Neural cell (in vitro differentiated cells): ENCODE measurements around the gene FOXF1. TPM values are rescaled to one million over a fixed set of nuclear protein-coding genes. Genes with fewer than 3 reads are reported as not detected.

ENCODE experiments used
- H2AFZ ChIP-seq: fragments of 200-600, 300-800 bp; sonication (generic), shearing (Covaris generic); 2 replicates; pipeline ENCODE4 v1.6.0; 2014; ENCODE audit warnings: low read depth, mild to moderate bottlenecking, antibody characterized with exemption, low read length, moderate library complexity
- H3F3A ChIP-seq: fragments of 200-600 bp; shearing (Covaris generic); 2 replicates; pipeline ENCODE4 v1.6.1; 2016; ENCODE audit warnings: mild to moderate bottlenecking, moderate library complexity, mixed read lengths, antibody characterized with exemption, low read length; ENCODE audit not compliant: insufficient read depth, poor library complexity, severe bottlenecking
- H3K27ac ChIP-seq: fragments of 200-600, 300-800 bp; sonication (generic), shearing (Covaris generic); 2 replicates; pipeline ENCODE4 v1.5.1; 2014; ENCODE audit warnings: mild to moderate bottlenecking, low read length, moderate library complexity
- H3K27me3 ChIP-seq: fragments of 300-800, 200-600 bp; sonication (generic), shearing (Covaris generic); 2 replicates; pipeline ENCODE4 v1.6.0; 2014; ENCODE audit warnings: mild to moderate bottlenecking, low read depth, low read length, moderate library complexity; ENCODE audit not compliant: insufficient read depth
- H3K36me3 ChIP-seq: fragments of 300-800, 200-600 bp; sonication (generic), shearing (Covaris generic); 2 replicates; pipeline ENCODE4 v1.5.1; 2014; ENCODE audit warnings: mild to moderate bottlenecking, antibody characterized with exemption, low read length, moderate library complexity; ENCODE audit not compliant: insufficient read depth
- H3K4me2 ChIP-seq: fragments of 300-800, 200-600 bp; sonication (generic), shearing (Covaris generic); 2 replicates; pipeline ENCODE4 v1.6.0; 2014; ENCODE audit warnings: mild to moderate bottlenecking, low read length
- H3K4me3 ChIP-seq: fragments of 300-800, 200-600 bp; sonication (generic), shearing (Covaris generic); 2 replicates; pipeline ENCODE4 v1.5.1; 2014; ENCODE audit warnings: mild to moderate bottlenecking, low read length, moderate library complexity
- H3K79me2 ChIP-seq: fragments of 200-600 bp; shearing (Covaris generic); replicated peaks from 2 replicates; pipeline ENCODE4 v1.6.0; 2014; ENCODE audit warnings: mild to moderate bottlenecking, low read length, moderate library complexity; ENCODE audit not compliant: insufficient read depth
- H3K9ac ChIP-seq: fragments of 300-800, 200-600 bp; sonication (generic), shearing (Covaris generic); 2 replicates; pipeline ENCODE4 v1.6.1; 2016; ENCODE audit warnings: mild to moderate bottlenecking, low read length, mixed read lengths
- H3K9me2 ChIP-seq: fragments of 200-600 bp; shearing (Covaris generic); 2 replicates; pipeline ENCODE4 v1.6.1; 2016; ENCODE audit warnings: mild to moderate bottlenecking, low read length, mixed read lengths; ENCODE audit not compliant: insufficient read depth
- H3K9me3 ChIP-seq: fragments of 200-600, 300-800 bp; sonication (generic), shearing (Covaris generic); 2 replicates; pipeline ENCODE4 v1.6.1; 2016; ENCODE audit warnings: mild to moderate bottlenecking, mixed run types, low read length, moderate library complexity, mixed read lengths
- H4K20me1 ChIP-seq: fragments of 200-600 bp; shearing (Covaris generic); 2 replicates; pipeline ENCODE4 v1.6.1; 2016; ENCODE audit warnings: mild to moderate bottlenecking, mixed run types; ENCODE audit not compliant: insufficient read depth
- EP300 ChIP-seq: fragments of 450-650 bp; conservative IDR thresholded peaks from 2 replicates; pipeline ENCODE4 v1.6.1; 2014; ENCODE audit warnings: antibody characterized with exemption, mild to moderate bottlenecking, moderate library complexity; ENCODE audit not compliant: poor library complexity, severe bottlenecking
- EZH2 ChIP-seq: fragments of 200-600, 300-800 bp; shearing (Covaris generic), sonication (generic); IDR thresholded peaks from 2 replicates; pipeline ENCODE4 v1.6.1; 2014; ENCODE audit warnings: antibody characterized with exemption, low read length, borderline replicate concordance, mild to moderate bottlenecking; ENCODE audit not compliant: insufficient read depth, poor library complexity, severe bottlenecking
- POLR2AphosphoS5 ChIP-seq: IDR thresholded peaks from 2 replicates; pipeline ENCODE4 v1.6.1; 2012
- RAD21 ChIP-seq: fragments of 450-650 bp; conservative IDR thresholded peaks from 2 replicates; pipeline ENCODE4 v1.6.1; 2014; ENCODE audit warnings: antibody characterized with exemption, mild to moderate bottlenecking, moderate library complexity
- SMC3 ChIP-seq: fragments of 450-650 bp; conservative IDR thresholded peaks from 2 replicates; pipeline ENCODE4 v1.6.1; 2014; ENCODE audit warnings: antibody characterized with exemption, mild to moderate bottlenecking, moderate library complexity; ENCODE audit not compliant: poor library complexity
- TAF1 ChIP-seq: IDR thresholded peaks from 2 replicates; pipeline ENCODE4 v1.6.1; 2012; ENCODE audit warnings: low read depth
- polyA plus RNA-seq: library from polyadenylated mRNA; depleted of rRNA; stranded (reverse); fragments of >200 nt; gene quantifications from 2 replicates; pipeline ENCODE4 v1.2.3, GENCODE V29; 2014
- TF ChIP-seq, protein P1 (sequence below): fragments of 450-650 bp; IDR thresholded peaks from 2 replicates; pipeline ENCODE4 v1.5.1; 2014; ENCODE audit warnings: antibody characterized with exemption, mild to moderate bottlenecking, moderate library complexity; ENCODE audit not compliant: poor library complexity, severe bottlenecking
- TF ChIP-seq, protein P2 (sequence below): IDR thresholded peaks from 2 replicates; pipeline ENCODE4 v1.6.1; 2012; ENCODE audit warnings: borderline replicate concordance

FOXF1 gene
- polyA plus RNA-seq, 1 donor from 2014 or later = not detected

DNA sequence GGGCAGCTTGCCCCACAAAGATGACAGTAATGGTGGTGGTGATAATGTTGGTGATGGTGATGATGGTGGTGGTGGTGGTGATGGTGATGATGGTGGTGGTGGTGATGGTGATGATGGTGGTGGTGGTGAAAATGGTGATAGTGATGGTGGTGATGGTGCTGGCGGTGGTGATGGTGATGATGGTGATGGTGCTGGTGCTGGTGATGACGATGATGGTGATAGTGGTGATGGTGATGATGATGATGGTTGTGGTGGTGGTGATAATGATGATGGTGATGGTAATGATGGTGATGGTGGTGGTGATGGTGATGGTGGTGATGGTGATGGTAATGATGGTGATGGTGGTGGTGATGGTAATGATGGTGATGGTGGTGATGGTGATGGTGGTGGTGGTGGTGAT, 46.3 kb upstream of the FOXF1 start:
- Histone ChIP-seq H3K4me2 (no peak overlapping the region), H3F3A (no peaks in the 10 kb centered on the region), H3K4me3 (no peak overlapping the region), H3K79me2 (no peaks in the 10 kb centered on the region), H3K36me3 (no peaks in the 10 kb centered on the region), H3K27me3 (no peaks in the 10 kb centered on the region), H3K9me3 (no peaks in the 10 kb centered on the region), H4K20me1 (no peaks in the 10 kb centered on the region), H3K9ac (no peak overlapping the region), H2AFZ (no peak overlapping the region), H3K27ac (no peak overlapping the region), H3K9me2 (no peaks in the 10 kb centered on the region)
- TF ChIP-seq RAD21 (no peak), EP300 (no peak), EZH2 (no peak), SMC3 (no peak), TAF1 (no peak)
- TF ChIP-seq, protein P1, sequence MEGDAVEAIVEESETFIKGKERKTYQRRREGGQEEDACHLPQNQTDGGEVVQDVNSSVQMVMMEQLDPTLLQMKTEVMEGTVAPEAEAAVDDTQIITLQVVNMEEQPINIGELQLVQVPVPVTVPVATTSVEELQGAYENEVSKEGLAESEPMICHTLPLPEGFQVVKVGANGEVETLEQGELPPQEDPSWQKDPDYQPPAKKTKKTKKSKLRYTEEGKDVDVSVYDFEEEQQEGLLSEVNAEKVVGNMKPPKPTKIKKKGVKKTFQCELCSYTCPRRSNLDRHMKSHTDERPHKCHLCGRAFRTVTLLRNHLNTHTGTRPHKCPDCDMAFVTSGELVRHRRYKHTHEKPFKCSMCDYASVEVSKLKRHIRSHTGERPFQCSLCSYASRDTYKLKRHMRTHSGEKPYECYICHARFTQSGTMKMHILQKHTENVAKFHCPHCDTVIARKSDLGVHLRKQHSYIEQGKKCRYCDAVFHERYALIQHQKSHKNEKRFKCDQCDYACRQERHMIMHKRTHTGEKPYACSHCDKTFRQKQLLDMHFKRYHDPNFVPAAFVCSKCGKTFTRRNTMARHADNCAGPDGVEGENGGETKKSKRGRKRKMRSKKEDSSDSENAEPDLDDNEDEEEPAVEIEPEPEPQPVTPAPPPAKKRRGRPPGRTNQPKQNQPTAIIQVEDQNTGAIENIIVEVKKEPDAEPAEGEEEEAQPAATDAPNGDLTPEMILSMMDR = no peak

DNA sequence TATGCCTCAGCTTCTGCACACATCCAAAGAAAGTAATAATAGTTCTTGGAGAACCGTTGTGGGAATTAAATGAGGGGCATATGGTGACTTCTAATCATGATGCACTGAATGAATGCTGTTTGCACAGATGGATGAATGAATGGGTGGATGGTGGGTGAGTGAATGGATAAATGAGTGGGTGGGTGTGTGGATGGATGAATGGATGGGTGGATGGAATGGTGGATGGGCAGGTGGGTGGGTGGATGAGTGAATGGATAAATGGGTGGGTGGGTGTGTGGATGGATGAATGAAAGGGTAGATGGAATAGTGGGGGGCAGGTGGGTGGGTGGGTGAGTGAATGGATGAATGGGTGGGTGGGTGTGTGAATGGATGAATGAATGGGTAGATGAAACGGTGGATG, 44.9 kb upstream of the FOXF1 start:
- Histone ChIP-seq H4K20me1 (no peaks in the 10 kb centered on the region), H3K27ac (no peak overlapping the region), H3K4me3 (no peak overlapping the region), H2AFZ (no peak overlapping the region), H3K36me3 (no peaks in the 10 kb centered on the region), H3K4me2 (no peak overlapping the region), H3K9me2 (no peaks in the 10 kb centered on the region), H3K9ac (no peak overlapping the region), H3K79me2 (no peaks in the 10 kb centered on the region), H3K9me3 (no peaks in the 10 kb centered on the region), H3F3A (no peaks in the 10 kb centered on the region), H3K27me3 (no peaks in the 10 kb centered on the region)
- TF ChIP-seq EP300 (no peak), POLR2AphosphoS5 (no peak), EZH2 (no peak), SMC3 (no peak)
- TF ChIP-seq, protein P2, sequence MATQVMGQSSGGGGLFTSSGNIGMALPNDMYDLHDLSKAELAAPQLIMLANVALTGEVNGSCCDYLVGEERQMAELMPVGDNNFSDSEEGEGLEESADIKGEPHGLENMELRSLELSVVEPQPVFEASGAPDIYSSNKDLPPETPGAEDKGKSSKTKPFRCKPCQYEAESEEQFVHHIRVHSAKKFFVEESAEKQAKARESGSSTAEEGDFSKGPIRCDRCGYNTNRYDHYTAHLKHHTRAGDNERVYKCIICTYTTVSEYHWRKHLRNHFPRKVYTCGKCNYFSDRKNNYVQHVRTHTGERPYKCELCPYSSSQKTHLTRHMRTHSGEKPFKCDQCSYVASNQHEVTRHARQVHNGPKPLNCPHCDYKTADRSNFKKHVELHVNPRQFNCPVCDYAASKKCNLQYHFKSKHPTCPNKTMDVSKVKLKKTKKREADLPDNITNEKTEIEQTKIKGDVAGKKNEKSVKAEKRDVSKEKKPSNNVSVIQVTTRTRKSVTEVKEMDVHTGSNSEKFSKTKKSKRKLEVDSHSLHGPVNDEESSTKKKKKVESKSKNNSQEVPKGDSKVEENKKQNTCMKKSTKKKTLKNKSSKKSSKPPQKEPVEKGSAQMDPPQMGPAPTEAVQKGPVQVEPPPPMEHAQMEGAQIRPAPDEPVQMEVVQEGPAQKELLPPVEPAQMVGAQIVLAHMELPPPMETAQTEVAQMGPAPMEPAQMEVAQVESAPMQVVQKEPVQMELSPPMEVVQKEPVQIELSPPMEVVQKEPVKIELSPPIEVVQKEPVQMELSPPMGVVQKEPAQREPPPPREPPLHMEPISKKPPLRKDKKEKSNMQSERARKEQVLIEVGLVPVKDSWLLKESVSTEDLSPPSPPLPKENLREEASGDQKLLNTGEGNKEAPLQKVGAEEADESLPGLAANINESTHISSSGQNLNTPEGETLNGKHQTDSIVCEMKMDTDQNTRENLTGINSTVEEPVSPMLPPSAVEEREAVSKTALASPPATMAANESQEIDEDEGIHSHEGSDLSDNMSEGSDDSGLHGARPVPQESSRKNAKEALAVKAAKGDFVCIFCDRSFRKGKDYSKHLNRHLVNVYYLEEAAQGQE = no peak
- TF ChIP-seq, protein P1 = no peak
